AG10803 (cell line): Measurements from ENCODE around the gene VIT.
A peak's percentile ranks its signal among the peaks of the same experiment; 100 is the strongest.

Experiments used
- DNase-seq: peaks from one replicate; pipeline ENCODE4 v3.0.0; 2010; ENCODE audit warnings: low read depth
- H3K4me3 ChIP-seq: 2 replicates; pipeline ENCODE4 v1.5.1; 2011; ENCODE audit warnings: mild to moderate bottlenecking, low read length, control low read depth
- TF ChIP-seq, protein P1 (sequence below): conservative IDR thresholded peaks from 2 replicates; pipeline ENCODE4 v1.5.1; 2011; ENCODE audit warnings: mild to moderate bottlenecking, low read length, control low read depth, inconsistent platforms

Gene VIT

DNA sequence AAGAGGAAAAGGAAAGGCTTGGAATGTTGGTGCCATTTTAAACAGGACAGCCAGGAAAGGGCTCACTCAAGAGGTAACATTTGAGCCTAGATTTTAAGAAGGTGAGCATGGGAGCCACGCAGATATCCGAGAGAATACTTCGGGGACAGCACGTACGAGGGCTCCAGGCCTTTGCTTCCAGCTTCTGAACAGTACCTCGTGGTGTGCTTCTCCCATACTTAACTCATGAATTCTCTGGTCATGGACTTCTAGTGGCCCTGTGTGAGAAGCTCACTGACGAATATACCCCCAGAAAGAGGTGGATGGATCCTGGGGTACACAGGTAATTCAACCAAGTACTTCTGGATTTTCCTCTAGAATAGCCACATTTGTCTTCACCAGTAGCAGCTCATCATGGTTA is 2.7 kb upstream of the VIT start:
- DNase-seq: no peak
- TF ChIP-seq, protein P1, sequence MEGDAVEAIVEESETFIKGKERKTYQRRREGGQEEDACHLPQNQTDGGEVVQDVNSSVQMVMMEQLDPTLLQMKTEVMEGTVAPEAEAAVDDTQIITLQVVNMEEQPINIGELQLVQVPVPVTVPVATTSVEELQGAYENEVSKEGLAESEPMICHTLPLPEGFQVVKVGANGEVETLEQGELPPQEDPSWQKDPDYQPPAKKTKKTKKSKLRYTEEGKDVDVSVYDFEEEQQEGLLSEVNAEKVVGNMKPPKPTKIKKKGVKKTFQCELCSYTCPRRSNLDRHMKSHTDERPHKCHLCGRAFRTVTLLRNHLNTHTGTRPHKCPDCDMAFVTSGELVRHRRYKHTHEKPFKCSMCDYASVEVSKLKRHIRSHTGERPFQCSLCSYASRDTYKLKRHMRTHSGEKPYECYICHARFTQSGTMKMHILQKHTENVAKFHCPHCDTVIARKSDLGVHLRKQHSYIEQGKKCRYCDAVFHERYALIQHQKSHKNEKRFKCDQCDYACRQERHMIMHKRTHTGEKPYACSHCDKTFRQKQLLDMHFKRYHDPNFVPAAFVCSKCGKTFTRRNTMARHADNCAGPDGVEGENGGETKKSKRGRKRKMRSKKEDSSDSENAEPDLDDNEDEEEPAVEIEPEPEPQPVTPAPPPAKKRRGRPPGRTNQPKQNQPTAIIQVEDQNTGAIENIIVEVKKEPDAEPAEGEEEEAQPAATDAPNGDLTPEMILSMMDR: no peak
- H3K4me3 ChIP-seq: no peak overlapping the region

DNA sequence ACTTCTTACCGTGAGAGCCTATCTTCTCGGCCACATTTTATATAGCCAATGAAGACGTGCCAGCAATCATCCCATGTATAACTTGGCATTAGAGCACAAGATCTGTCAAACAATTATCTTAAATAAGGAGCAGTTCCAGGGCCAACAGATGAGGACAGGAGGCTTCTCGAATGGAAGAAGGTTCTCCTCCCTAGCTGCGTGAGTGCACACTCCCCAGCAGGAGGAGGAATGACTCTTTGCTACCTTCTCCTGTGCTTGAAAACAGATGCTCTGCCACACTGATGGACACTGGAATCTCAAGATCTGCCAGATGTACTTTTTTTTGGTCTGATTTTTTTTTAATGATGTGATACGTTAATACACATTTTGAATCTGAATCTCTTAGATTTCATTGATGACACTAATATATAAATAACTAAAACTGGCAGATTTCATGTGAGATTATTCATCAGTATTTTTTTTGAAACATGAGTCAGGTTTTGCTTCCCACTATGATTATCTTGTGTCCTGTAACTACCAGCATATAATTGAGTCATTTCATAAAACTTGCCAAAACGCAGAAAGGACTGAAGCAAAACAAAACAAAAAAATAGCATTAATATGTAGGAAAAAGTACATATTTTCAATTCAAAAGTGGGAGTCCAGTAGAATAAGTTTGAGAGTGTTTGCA is 626 bp upstream of the VIT start:
- TF ChIP-seq, protein P1: peak; percentile 80
- H3K4me3 ChIP-seq: peak overlapping the region; percentile 64
- peak; percentile 78 for DNase-seq

DNA sequence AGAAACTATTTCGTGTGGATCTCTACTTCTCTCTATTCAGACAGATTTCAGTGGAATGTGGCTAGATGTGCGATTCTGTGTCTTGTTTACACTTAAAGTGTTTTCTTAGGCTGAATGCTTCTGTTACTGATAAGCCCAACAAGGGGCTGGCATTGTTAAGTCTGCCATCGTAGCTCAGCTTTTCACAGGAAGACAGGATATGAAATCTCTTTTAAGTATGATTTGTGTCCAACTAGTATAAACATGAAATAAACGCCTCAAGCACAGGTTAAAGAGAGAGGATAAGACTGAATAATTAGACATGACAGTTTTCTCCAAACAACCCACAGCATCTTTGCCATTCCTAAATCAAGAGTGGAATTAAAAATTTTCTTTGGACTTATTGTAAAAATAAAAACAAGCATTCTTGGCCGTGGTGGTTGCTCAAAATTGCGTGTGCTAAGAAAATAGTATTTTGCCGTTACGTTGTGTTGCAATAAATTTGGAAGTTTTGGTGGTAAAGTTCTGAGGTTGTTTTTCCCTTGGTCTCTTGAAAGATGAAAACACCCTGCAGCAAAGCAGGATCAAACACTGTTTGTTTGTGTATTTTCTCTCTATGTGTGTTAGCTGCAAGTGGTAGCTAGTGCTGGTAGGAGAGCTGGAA is 1.0 kb downstream of the VIT start:
- peak; percentile 49 for DNase-seq
- H3K4me3 ChIP-seq: peak overlapping the region; percentile 64
- TF ChIP-seq, protein P1: no peak

DNA sequence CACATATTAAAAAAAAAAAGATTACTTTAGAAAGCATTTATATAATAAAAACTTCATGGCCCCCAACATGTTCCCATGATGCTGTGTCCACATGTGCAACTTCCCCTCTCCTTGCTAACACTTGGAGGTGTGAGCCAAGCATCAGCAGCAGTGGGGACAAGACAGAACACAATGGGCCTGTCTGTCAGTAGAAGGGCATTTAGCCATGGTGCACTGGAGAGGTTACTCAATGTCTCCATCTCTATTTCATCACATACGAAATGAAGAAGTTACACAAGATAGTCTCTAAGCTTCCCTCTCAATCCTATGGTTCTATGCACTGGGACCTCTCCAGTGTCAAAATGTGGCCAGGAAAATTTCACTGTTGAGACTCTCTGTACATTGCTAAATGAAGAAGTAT is 2.5 kb downstream of the VIT start:
- DNase-seq: peak; percentile 74
- TF ChIP-seq, protein P1: no peak
- no peak overlapping the region for H3K4me3 ChIP-seq

DNA sequence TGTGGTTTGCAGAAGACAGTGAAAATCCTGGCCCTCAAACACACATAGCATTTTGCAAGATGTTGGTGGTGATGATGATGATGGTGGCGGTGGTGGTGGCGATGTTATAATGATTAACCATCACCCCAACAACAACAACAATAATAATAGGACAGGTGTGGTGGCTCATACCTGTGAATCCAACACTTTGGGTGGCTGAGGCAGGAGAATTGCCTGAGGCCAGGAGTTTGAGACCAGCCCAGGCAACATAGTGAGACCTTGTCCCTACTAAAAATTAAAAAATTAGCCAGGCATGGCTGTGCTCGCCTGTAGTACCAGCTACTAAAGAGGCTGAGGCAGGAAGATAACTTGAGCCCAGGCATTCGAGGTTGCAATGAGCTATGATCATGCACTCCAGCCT is 3.8 kb downstream of the VIT start:
- TF ChIP-seq, protein P1: no peak
- no peak overlapping the region for H3K4me3 ChIP-seq
- no peak for DNase-seq

DNA sequence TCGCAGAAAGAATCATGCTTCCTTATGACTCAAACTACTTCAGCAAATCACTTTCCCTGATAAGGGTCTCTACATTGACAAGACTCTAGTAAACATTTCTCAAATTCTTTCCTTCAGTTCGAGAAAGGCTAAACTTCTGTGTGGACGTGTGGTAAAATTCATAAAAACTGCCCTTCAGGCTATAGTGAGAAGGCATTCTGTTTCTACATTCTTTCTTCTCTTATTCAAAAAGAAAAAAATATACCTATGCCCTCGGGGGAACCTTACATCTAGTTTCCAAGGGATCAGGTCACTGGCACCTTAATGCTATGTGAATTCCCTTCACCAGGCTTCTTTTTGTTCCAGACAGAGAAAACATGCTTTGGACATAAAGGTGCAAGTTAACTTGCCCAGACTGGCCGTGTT is 4.9 kb downstream of the VIT start:
- DNase-seq: no peak
- no peak overlapping the region for H3K4me3 ChIP-seq
- TF ChIP-seq, protein P1: peak; percentile 29

DNA sequence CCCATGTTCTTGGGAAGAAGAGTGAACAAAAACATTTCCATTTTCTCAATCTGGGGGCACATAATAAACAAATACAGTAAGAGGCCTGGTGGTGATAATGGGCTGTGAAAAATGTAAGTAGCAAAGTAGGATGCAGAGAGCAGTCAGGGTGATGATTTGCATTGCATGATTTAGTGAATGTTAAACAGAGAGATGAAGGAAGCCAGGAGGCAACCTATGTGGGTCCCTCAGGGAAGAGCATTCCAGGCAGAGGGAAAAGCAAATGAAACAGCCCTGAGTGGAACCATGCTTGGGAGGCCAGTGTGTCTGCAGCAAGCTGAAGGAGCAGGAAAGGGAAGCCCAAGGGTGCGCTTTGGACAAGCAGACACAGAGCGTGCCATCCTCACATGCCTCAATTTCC is 5.4 kb downstream of the VIT start:
- no peak for DNase-seq
- H3K4me3 ChIP-seq: no peak overlapping the region
- TF ChIP-seq, protein P1: no peak
